HepG2 (cell line): ENCODE results near the gene BEND3. TPM values are rescaled to one million over a fixed set of nuclear protein-coding genes. Genes with fewer than 3 reads are reported as not detected.

Experiments used
- ARHGAP35 ChIP-seq: sonication (generic); formaldehyde crosslinking; IDR thresholded peaks from 2 replicates; pipeline ENCODE4 v1.9.0; 2022; ENCODE audit warnings: mild to moderate bottlenecking, inconsistent platforms, moderate library complexity, missing genetic modification reagents, borderline replicate concordance
- ARNT ChIP-seq: fragments of 450-650 bp; IDR thresholded peaks from 2 replicates; pipeline ENCODE4 v1.6.1; 2017
- ATF5 ChIP-seq: sonication (generic); formaldehyde crosslinking; IDR thresholded peaks from 2 replicates; pipeline ENCODE4 v1.4.0; 2020; ENCODE audit warnings: mild to moderate bottlenecking, low read depth, missing genetic modification reagents
- CBX5 ChIP-seq: sonication (generic); formaldehyde crosslinking; IDR thresholded peaks from 2 replicates; pipeline ENCODE4 v1.4.0; 2020; ENCODE audit warnings: missing genetic modification reagents, borderline replicate concordance
- CC2D1A ChIP-seq: sonication (generic); formaldehyde crosslinking; IDR thresholded peaks from 2 replicates; pipeline ENCODE4 v1.8.1; 2023; ENCODE audit warnings: mild to moderate bottlenecking, missing genetic modification reagents
- DPF2 ChIP-seq: sonication (generic); formaldehyde crosslinking; IDR thresholded peaks from 2 replicates; pipeline ENCODE4 v1.4.0; 2020; ENCODE audit warnings: mild to moderate bottlenecking, low read depth, missing genetic modification reagents, borderline replicate concordance
- EP300 ChIP-seq, 3 experiments: sonication (generic) in 1 of 3; formaldehyde crosslinking in 1 of 3; IDR thresholded peaks; 2 replicates each; pipeline versions ENCODE4 v1.5.1 to v1.6.1; 2011 to 2020; ENCODE audit warnings: low read depth in 2 of 3, low read length in 2 of 3, borderline replicate concordance in 1 of 3, improper control_type of control experiment in 1 of 3, mild to moderate bottlenecking in 1 of 3, missing genetic modification reagents in 1 of 3, moderate library complexity in 1 of 3
- FOXK2 ChIP-seq: fragments of 450-650 bp; IDR thresholded peaks from 2 replicates; pipeline ENCODE4 v1.6.1; 2016
- KDM5A ChIP-seq: fragments of 200-600 bp; sonication (generic); IDR thresholded peaks from 2 replicates; pipeline ENCODE4 v1.7.0; 2018; ENCODE audit warnings: antibody characterized with exemption, mild to moderate bottlenecking, low read length, borderline replicate concordance
- MAFF ChIP-seq: IDR thresholded peaks from 2 replicates; pipeline ENCODE4 v1.6.1; 2011; ENCODE audit warnings: low read depth, low read length, improper control_type of control experiment
- MYC ChIP-seq: sonication (generic); formaldehyde crosslinking; IDR thresholded peaks from 2 replicates; pipeline ENCODE4 v1.9.0; 2021; ENCODE audit warnings: missing genetic modification reagents, borderline replicate concordance
- NKX3-1 ChIP-seq: sonication (generic); formaldehyde crosslinking; IDR thresholded peaks from 2 replicates; pipeline ENCODE4 v1.5.0; 2020; ENCODE audit warnings: missing genetic modification reagents
- PHF20 ChIP-seq: sonication (generic); formaldehyde crosslinking; IDR thresholded peaks from 2 replicates; pipeline ENCODE4 v1.5.0; 2020; ENCODE audit warnings: mild to moderate bottlenecking, missing genetic modification reagents
- SIN3A ChIP-seq: IDR thresholded peaks from 2 replicates; pipeline ENCODE4 v1.6.1; 2011; ENCODE audit warnings: low read depth, mild to moderate bottlenecking, control low read depth, low read length, borderline replicate concordance
- SP140L ChIP-seq: sonication (generic); formaldehyde crosslinking; IDR thresholded peaks from 2 replicates; pipeline ENCODE4 v1.4.0; 2020; ENCODE audit warnings: missing genetic modification reagents, borderline replicate concordance
- ZNF34 ChIP-seq: sonication (generic); formaldehyde crosslinking; IDR thresholded peaks from 2 replicates; pipeline ENCODE4 v1.4.0; 2020; ENCODE audit warnings: mild to moderate bottlenecking, missing genetic modification reagents, borderline replicate concordance
- ZNF543 ChIP-seq: sonication (generic); formaldehyde crosslinking; IDR thresholded peaks from 2 replicates; pipeline ENCODE4 v1.4.0; 2020; ENCODE audit warnings: mild to moderate bottlenecking, missing genetic modification reagents
- ZNF557 ChIP-seq: sonication (generic); formaldehyde crosslinking; IDR thresholded peaks from 2 replicates; pipeline ENCODE4 v1.4.0; 2020; ENCODE audit warnings: missing genetic modification reagents
- ZNF710 ChIP-seq: sonication (generic); formaldehyde crosslinking; IDR thresholded peaks from 2 replicates; pipeline ENCODE4 v1.5.0; 2020; ENCODE audit warnings: mild to moderate bottlenecking, missing genetic modification reagents, borderline replicate concordance
- ZNF850 ChIP-seq: sonication (generic); formaldehyde crosslinking; conservative IDR thresholded peaks from 2 replicates; pipeline ENCODE4 v1.9.0; 2021; ENCODE audit warnings: mild to moderate bottlenecking, missing genetic modification reagents
- polyA plus RNA-seq, 8 experiments: library from polyadenylated mRNA; depleted of rRNA in 3 of 8; stranded (reverse) in 7 of 8; unstranded in 1 of 8; fragments of >200 nt; fragmentation: Illumina TruSeq in 4 of 8; extraction: Trizol in 4 of 8; gene quantifications; 2 replicates each; pipeline versions ENCODE4 v1.2.1 to v1.2.3, GENCODE V29; 2011 to 2016; ENCODE audit warnings: low read depth in 4 of 8, missing spikeins in 1 of 8, mixed read lengths in 1 of 8; ENCODE audit not compliant: insufficient read depth in 1 of 8
- total RNA-seq, 5 experiments: library from RNA; depleted of rRNA; stranded (reverse); fragments of >200 nt; fragmentation: Illumina TruSeq; extraction: Trizol; gene quantifications; 2 replicates each; pipeline ENCODE4 v1.2.3, GENCODE V29; 2016; ENCODE audit warnings: low read depth in 1 of 5
- TF ChIP-seq, protein P1 (sequence below): sonication (generic); formaldehyde crosslinking; IDR thresholded peaks from 2 replicates; pipeline ENCODE4 v1.4.0; 2020; ENCODE audit warnings: missing genetic modification reagents
- TF ChIP-seq, protein P2 (sequence below): sonication (generic); formaldehyde crosslinking; IDR thresholded peaks from 2 replicates; pipeline ENCODE4 v1.4.0; 2020; ENCODE audit warnings: missing genetic modification reagents

The BEND3 gene
- total and polyA plus RNA-seq, 2 of the 13 experiments (the other 11 are each of a cell fraction or from before 2014, with no cell fraction given): 1.4 to 5.8 TPM

DNA sequence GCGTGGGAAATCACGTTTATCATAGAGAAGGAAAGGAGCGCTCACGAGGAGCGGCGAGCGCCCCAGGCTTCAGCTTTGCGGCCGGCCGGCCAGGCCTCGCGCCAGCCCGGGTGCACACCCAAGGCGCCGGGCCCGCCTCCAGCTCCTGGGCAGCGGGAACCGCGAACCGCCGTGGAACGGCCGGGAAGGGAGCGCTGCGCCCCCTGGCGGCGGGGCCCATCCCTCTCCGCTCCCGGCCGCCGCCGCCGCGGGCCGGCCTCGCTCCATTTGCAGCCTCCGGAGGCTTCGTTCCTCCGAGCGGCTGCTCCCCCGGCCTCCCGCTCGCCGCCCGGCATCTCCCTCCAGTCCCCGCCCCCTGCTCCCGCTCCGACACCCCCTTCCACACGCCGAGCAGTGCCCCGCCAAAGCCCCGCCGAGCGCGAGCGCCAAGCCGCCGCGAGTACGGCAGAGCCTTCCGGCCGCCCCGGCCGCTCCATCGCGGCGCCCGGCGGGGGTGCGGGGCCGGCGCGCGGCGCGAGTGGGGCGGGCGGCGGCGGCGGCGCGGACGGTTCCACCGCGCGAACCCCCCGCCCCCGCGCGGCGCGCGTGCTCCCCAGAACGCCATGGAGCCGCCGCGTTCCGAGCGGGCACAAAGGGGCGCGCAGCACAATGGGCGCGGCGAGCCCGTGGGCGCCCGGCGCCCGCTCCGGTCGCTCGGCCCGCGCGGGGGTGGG lies 946 bp downstream of the BEND3 start (continued):
- no peak for TF ChIP-seq ATF5 (CRISPR knock-in tag)
- TF ChIP-seq ZNF557: no peak
- TF ChIP-seq PHF20 (CRISPR knock-in tag): no peak
- no peak for TF ChIP-seq ZNF34 (CRISPR knock-in tag)
- TF ChIP-seq, protein P1, sequence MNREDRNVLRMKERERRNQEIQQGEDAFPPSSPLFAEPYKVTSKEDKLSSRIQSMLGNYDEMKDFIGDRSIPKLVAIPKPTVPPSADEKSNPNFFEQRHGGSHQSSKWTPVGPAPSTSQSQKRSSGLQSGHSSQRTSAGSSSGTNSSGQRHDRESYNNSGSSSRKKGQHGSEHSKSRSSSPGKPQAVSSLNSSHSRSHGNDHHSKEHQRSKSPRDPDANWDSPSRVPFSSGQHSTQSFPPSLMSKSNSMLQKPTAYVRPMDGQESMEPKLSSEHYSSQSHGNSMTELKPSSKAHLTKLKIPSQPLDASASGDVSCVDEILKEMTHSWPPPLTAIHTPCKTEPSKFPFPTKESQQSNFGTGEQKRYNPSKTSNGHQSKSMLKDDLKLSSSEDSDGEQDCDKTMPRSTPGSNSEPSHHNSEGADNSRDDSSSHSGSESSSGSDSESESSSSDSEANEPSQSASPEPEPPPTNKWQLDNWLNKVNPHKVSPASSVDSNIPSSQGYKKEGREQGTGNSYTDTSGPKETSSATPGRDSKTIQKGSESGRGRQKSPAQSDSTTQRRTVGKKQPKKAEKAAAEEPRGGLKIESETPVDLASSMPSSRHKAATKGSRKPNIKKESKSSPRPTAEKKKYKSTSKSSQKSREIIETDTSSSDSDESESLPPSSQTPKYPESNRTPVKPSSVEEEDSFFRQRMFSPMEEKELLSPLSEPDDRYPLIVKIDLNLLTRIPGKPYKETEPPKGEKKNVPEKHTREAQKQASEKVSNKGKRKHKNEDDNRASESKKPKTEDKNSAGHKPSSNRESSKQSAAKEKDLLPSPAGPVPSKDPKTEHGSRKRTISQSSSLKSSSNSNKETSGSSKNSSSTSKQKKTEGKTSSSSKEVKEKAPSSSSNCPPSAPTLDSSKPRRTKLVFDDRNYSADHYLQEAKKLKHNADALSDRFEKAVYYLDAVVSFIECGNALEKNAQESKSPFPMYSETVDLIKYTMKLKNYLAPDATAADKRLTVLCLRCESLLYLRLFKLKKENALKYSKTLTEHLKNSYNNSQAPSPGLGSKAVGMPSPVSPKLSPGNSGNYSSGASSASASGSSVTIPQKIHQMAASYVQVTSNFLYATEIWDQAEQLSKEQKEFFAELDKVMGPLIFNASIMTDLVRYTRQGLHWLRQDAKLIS: no peak
- no peak for TF ChIP-seq NKX3-1
- TF ChIP-seq FOXK2: no peak
- TF ChIP-seq KDM5A: no peak
- TF ChIP-seq EP300 (IDR thresholded peaks at IDR 0.05; ENCODE audit: low read depth in 2 of 2, low read length in 2 of 2): no peak
- no peak for TF ChIP-seq EP300 (CRISPR knock-in tag; IDR thresholded peaks at IDR 0.05; ENCODE audit: borderline replicate concordance)
- TF ChIP-seq ZNF710: no peak
- TF ChIP-seq ZNF850: no peak
- peak; percentile 78 for TF ChIP-seq MYC
- TF ChIP-seq CC2D1A (CRISPR knock-in tag): no peak
- no peak for TF ChIP-seq DPF2 (CRISPR knock-in tag)
- no peak for TF ChIP-seq ZNF543 (CRISPR knock-in tag)
- TF ChIP-seq ARNT: no peak
- TF ChIP-seq SP140L: no peak
- TF ChIP-seq CBX5 (CRISPR knock-in tag): no peak
- TF ChIP-seq MAFF: no peak
- TF ChIP-seq, protein P2, sequence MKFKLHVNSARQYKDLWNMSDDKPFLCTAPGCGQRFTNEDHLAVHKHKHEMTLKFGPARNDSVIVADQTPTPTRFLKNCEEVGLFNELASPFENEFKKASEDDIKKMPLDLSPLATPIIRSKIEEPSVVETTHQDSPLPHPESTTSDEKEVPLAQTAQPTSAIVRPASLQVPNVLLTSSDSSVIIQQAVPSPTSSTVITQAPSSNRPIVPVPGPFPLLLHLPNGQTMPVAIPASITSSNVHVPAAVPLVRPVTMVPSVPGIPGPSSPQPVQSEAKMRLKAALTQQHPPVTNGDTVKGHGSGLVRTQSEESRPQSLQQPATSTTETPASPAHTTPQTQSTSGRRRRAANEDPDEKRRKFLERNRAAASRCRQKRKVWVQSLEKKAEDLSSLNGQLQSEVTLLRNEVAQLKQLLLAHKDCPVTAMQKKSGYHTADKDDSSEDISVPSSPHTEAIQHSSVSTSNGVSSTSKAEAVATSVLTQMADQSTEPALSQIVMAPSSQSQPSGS (CRISPR knock-in tag): no peak
- peak; percentile 29; the same call in 1 of the 2 replicates for TF ChIP-seq SIN3A
- TF ChIP-seq ARHGAP35 (CRISPR knock-in tag): 0 out of 2 replicates have a peak, but pooled peaks have one; percentile 32
